Panc1 (cell line): ENCODE results near the gene UQCR11. TPM values are rescaled to one million over a fixed set of nuclear protein-coding genes. Genes with fewer than 3 reads are reported as not detected.

Experiments used
- ATAC-seq: fragments of 200-7000 bp; cut with Tn5 transposase; 2 replicates; pipeline ENCODE4 v1.9.1; 2020; ENCODE audit warnings: mild to moderate bottlenecking, moderate library complexity
- BruUV-seq: library from RNA; stranded (reverse); fragments of 400-500 nt; replicated peaks from 2 replicates; lab custom pipeline; 2021; lab: Mats Ljungman, UMichigan
- CTCF ChIA-PET: fragments of 300-600 bp; sonication (Branson Sonifier 250); formaldehyde crosslinking; loops from one replicate; lab custom pipeline; 2022; ENCODE audit warnings: antibody characterized with exemption; lab: Charles Lee
- POLR2A ChIA-PET: fragments of 300-600 bp; sonication (Branson Sonifier 250); formaldehyde crosslinking; loops from one replicate; lab custom pipeline; 2022; ENCODE audit warnings: antibody characterized with exemption; lab: Charles Lee
- DNase-seq: peaks from one replicate; pipeline ENCODE4 v3.0.0-alpha.2; 2010; ENCODE audit warnings: low read depth, low spot score
- H3K27ac ChIP-seq: 2 replicates; pipeline ENCODE4 v1.5.1; 2011; ENCODE audit warnings: mild to moderate bottlenecking, low read length, inconsistent platforms
- H3K27me3 ChIP-seq: fragments of 200-500 bp; sonication (Bioruptor generic); 2 replicates; pipeline ENCODE4 v1.6.0; 2014; ENCODE audit warnings: low read length, inconsistent platforms; ENCODE audit not compliant: control insufficient read depth, insufficient read depth
- H3K36me3 ChIP-seq: fragments of 200-500 bp; sonication (Bioruptor generic); 2 replicates; pipeline ENCODE4 v1.5.1; 2014; ENCODE audit warnings: inconsistent platforms, mild to moderate bottlenecking, low read length, moderate library complexity; ENCODE audit not compliant: control insufficient read depth, insufficient read depth
- H3K4me1 ChIP-seq: 2 replicates; pipeline ENCODE4 v1.5.1; 2011; ENCODE audit warnings: inconsistent platforms, mild to moderate bottlenecking, low read length, moderate library complexity; ENCODE audit not compliant: control insufficient read depth, insufficient read depth
- H3K4me3 ChIP-seq, 2 experiments: 2 replicates each; pipeline ENCODE4 v1.5.1; 2011 to 2012; ENCODE audit warnings: low read depth in 2 of 2, low read length in 2 of 2, mild to moderate bottlenecking in 2 of 2, inconsistent platforms in 1 of 2, moderate library complexity in 1 of 2
- H3K9me3 ChIP-seq: fragments of 200-500 bp; sonication (Bioruptor generic); 2 replicates; pipeline ENCODE4 v1.5.1; 2014; ENCODE audit warnings: low read depth, mild to moderate bottlenecking, inconsistent platforms, low read length, moderate library complexity; ENCODE audit not compliant: control insufficient read depth, insufficient read depth
- CTCF ChIP-seq: fragments of 450-650 bp; IDR thresholded peaks from 2 replicates; pipeline ENCODE4 v1.5.1; 2017; ENCODE audit warnings: mild to moderate bottlenecking
- POLR2AphosphoS5 ChIP-seq: IDR thresholded peaks from 2 replicates; pipeline ENCODE4 v1.6.1; 2012; ENCODE audit warnings: mild to moderate bottlenecking, low read depth, low read length, moderate library complexity
- REST ChIP-seq, 2 experiments: IDR thresholded peaks; 2 replicates each; pipeline ENCODE4 v1.6.1; 2011 to 2012; ENCODE audit warnings: low read depth in 2 of 2, control low read depth in 1 of 2, low read length in 1 of 2, mild to moderate bottlenecking in 1 of 2, moderate library complexity in 1 of 2; ENCODE audit not compliant: insufficient read depth in 1 of 2
- SIN3A ChIP-seq: IDR thresholded peaks from 2 replicates; pipeline ENCODE4 v1.6.1; 2012; ENCODE audit warnings: low read depth, mild to moderate bottlenecking, low read length, moderate library complexity, borderline replicate concordance; ENCODE audit not compliant: insufficient read depth
- TCF7L2 ChIP-seq: IDR thresholded peaks from 2 replicates; pipeline ENCODE4 v1.6.1; 2011; ENCODE audit warnings: mild to moderate bottlenecking, low read depth, low read length, inconsistent platforms
- in situ Hi-C: cut with HindIII; loops from 2 replicates; pipeline ENCODE4 v1.10.0; 2016; ENCODE audit warnings: low sequenced_read_pairs, low pct_unique_long_range_greater_than_20kb
- intact Hi-C: fragments of 100-400 bp; cut with micrococcal nuclease; formaldehyde crosslinking; loops from one replicate; pipeline ENCODE4 v1.10.0; 2022; ENCODE audit not compliant: unreplicated experiment
- total RNA-seq: library from RNA; stranded (reverse); gene quantifications from one replicate; pipeline ENCODE4 v1.2.1, GENCODE V29; 2021; ENCODE audit not compliant: unreplicated experiment

Gene UQCR11
- total RNA-seq, 1 experiment from 2014 or later = 300 TPM

GRCh38 chr19:1632462-1633268 is 27.4 kb upstream of the UQCR11 start:
- POLR2A ChIA-PET = no interaction called here
- in situ Hi-C loops = no loop called here
- no peak overlapping the region for H3K27ac ChIP-seq
- H3K9me3 ChIP-seq = no peaks in the 10 kb centered on the region
- DNase-seq (no peak), ATAC-seq (0 out of 2 replicates have a peak, but pooled peaks have one; percentile 8)
- no peaks in the 10 kb centered on the region for H3K36me3 ChIP-seq
- no peak overlapping the region for H3K4me3 ChIP-seq
- TF ChIP-seq POLR2AphosphoS5 = no peak
- TF ChIP-seq TCF7L2 = no peak
- no peak for TF ChIP-seq CTCF
- TF ChIP-seq REST (IDR thresholded peaks at IDR 0.05; ENCODE audit: insufficient read depth in 1 of 2, low read depth in 2 of 2, low read length in 1 of 2) = no peak
- TF ChIP-seq SIN3A = no peak
- H3K4me1 ChIP-seq = no peaks in the 10 kb centered on the region
- H3K27me3 ChIP-seq = no peaks in the 10 kb centered on the region
- CTCF ChIA-PET = no interaction called here
- no TSS peak for BruUV-seq
- intact Hi-C loops = no loop called here

GRCh38 chr19:1631557-1632100 is 26.4 kb upstream of the UQCR11 start:
- Histone ChIP-seq H3K9me3 (no peaks in the 10 kb centered on the region), H3K36me3 (no peaks in the 10 kb centered on the region), H3K27ac (no peak overlapping the region), H3K27me3 (no peaks in the 10 kb centered on the region), H3K4me3 (no peak overlapping the region), H3K4me1 (no peaks in the 10 kb centered on the region)
- DNase-seq (no peak), ATAC-seq (peak; percentile 28; the same call in 1 of the 2 replicates)
- TF ChIP-seq SIN3A (no peak), POLR2AphosphoS5 (no peak), CTCF (no peak), TCF7L2 (no peak), REST (IDR thresholded peaks at IDR 0.05; ENCODE audit: insufficient read depth in 1 of 2, low read depth in 2 of 2, low read length in 1 of 2) (no peak)
- BruUV-seq = no TSS peak
- ChIA-PET POLR2A (no interaction called here), CTCF (no interaction called here)
- in situ Hi-C loops = no loop called here
- intact Hi-C loops = no loop called here
